Epithelial cell of proximal tubule (primary cell): Measurements from ENCODE around the gene LEKR1. TPM values are rescaled to one million over a fixed set of nuclear protein-coding genes. Genes with fewer than 3 reads are reported as not detected.

Experiments used
- DNase-seq: peaks from one replicate; pipeline ENCODE4 v3.0.0-alpha.2; 2011; ENCODE audit warnings: low read depth
- H3K4me3 ChIP-seq: 2 replicates; pipeline ENCODE4 v1.5.1; 2011; ENCODE audit warnings: low read depth, mild to moderate bottlenecking, low read length
- total RNA-seq: library from RNA; depleted of rRNA; stranded (reverse); fragments of >200 nt; gene quantifications from 2 replicates; pipeline ENCODE4 v1.2.3, GENCODE V29; 2015
- TF ChIP-seq, protein P1 (sequence below): conservative IDR thresholded peaks from 2 replicates; pipeline ENCODE4 v1.5.1; 2012; ENCODE audit warnings: low read depth, mild to moderate bottlenecking, low read length

Gene LEKR1
- total RNA-seq, 1 donor from 2014 or later, result 0.06 TPM

DNA sequence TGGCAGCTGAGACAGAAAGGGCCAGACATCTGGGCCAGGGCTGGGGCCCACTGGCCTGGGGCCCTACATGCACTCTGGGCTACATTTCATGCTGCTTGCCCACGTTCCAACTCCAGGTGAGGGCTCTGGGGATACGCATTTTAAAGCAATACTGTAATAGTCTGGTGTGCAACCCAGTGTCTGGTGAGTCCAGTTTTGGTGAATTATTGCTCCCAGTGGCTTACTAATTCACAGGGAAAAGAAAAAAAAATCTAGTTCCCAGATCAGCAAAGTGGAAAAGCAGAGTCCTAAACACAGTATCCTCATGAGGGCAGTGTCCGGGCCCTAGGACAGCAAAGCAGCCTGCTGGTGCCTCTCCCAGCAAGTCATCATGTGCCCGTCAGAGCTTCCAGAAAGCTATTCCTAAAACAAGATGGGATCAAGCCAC, 251.4 kb downstream of the LEKR1 start:
- TF ChIP-seq, protein P1, sequence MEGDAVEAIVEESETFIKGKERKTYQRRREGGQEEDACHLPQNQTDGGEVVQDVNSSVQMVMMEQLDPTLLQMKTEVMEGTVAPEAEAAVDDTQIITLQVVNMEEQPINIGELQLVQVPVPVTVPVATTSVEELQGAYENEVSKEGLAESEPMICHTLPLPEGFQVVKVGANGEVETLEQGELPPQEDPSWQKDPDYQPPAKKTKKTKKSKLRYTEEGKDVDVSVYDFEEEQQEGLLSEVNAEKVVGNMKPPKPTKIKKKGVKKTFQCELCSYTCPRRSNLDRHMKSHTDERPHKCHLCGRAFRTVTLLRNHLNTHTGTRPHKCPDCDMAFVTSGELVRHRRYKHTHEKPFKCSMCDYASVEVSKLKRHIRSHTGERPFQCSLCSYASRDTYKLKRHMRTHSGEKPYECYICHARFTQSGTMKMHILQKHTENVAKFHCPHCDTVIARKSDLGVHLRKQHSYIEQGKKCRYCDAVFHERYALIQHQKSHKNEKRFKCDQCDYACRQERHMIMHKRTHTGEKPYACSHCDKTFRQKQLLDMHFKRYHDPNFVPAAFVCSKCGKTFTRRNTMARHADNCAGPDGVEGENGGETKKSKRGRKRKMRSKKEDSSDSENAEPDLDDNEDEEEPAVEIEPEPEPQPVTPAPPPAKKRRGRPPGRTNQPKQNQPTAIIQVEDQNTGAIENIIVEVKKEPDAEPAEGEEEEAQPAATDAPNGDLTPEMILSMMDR, result peak; percentile 62
- DNase-seq, result peak; percentile 87
- H3K4me3 ChIP-seq, result peak overlapping the region; percentile 15

GRCh38 chr3:157078131-157078810, 252.1 kb downstream of the LEKR1 start:
- TF ChIP-seq, protein P1, result no peak

GRCh38 chr3:157078811-157079185, 252.6 kb downstream of the LEKR1 start:
- TF ChIP-seq, protein P1, result no peak
- no peak overlapping the region for H3K4me3 ChIP-seq
- no peak for DNase-seq

More at GRCh38 chr3:157078131-157078810, 252.1 kb downstream of the LEKR1 start:
- H3K4me3 ChIP-seq, result peak overlapping the region; percentile 15
- DNase-seq, result no peak

- no peak overlapping the region for H3K4me3 ChIP-seq
- no peak for DNase-seq
- TF ChIP-seq, protein P1, result no peak
Measured at GRCh38 chr3:157079676-157080369, 253.7 kb downstream of the LEKR1 start.

DNA sequence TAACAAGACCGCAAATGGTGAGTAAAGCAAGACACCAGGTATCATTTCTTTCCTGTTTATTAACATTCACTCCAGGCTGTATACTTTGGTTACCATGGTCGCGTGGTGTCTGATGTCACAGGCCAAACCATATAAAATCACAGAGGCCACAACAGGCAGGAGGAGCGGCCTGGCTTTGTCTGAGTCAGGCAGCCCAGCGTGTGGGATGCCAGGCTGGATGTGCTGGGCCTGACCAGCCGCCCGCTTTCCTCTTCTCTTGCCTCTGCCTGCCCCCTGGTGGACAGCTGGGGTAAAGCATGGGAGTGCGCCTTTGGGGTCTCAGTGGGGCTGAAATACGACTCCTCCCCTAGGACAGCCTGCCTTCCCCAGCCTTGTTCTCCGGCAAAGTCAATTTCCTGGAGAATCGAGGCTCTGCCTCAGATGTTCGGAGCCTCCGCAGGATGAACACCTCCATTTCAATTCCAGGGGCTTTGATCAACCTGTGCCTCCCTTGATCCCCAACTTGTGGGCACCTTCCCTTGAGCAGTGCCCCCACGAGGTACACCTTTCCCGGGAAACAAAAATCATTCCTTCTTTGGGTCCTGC, 255.6 kb downstream of the LEKR1 start:
- no peak for DNase-seq
- TF ChIP-seq, protein P1, result peak; percentile 98
- H3K4me3 ChIP-seq, result no peak overlapping the region

DNA sequence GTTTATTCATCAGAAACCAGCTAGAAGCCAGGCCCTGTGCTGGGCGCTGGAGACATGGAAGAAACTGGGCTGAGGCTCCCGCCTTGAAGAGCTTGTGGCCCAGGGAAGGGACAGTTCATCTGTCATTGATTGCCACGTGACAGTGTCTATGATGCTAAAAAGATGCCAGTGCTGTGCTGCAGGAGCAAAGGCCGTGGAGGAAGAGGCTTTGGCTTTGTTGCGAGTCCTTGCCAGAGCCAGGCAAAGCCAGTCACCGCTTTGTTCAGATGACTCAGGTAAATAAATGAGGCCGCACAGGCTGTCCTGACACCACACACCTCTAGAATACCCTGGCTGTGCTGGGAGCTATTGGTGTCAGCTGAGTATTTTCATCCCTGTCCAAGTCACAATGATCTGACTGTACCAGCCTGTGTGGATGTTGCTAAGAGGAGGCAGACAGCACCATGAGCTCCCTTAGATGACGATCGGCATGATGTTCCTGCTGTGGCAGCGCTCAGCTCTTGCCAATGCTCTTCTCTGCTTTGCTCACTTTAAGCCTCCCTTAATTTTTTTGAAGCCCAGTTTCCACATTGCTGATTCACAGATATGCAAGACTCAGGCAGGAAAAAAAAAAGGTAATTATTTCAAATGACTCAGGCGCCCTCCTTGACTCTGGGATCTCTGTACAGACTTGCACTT, 256.3 kb downstream of the LEKR1 start:
- TF ChIP-seq, protein P1, result no peak
- peak; percentile 80 for DNase-seq
- no peak overlapping the region for H3K4me3 ChIP-seq
